Fibroblast of skin of right quadriceps (primary cell): ENCODE results near the gene ERG.

Experiments
- DNase-seq: peaks from one replicate; pipeline ENCODE4 v3.0.0-alpha.2; 2013

Gene ERG

DNA sequence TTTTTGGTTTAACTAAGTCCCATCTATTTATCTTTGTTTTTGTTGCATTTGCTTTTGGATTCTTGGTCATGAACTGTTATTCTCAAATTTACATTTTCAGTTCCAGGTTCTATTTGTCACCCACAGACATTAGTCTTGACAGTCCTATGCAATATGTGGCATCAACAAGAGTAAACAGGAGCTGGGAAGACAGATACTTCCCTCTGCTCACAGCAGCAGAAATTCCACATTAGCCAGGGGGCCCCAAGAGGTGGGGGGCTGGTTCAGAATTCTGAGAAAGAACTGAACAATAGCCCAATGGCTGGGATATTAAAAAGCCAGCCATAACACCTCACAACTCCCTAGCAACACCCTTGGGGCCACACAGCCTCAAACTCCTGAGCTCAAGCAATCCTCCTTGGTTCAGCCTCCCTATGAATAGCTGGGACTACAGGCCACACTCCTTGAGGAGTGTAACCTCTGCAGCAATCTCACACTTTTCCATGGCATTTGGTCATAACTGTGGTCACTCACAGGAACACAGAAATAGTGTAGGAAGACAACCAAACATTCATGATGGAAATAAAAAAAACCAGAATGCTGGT, 67.8 kb downstream of the ERG start:
- no peak for DNase-seq

DNA sequence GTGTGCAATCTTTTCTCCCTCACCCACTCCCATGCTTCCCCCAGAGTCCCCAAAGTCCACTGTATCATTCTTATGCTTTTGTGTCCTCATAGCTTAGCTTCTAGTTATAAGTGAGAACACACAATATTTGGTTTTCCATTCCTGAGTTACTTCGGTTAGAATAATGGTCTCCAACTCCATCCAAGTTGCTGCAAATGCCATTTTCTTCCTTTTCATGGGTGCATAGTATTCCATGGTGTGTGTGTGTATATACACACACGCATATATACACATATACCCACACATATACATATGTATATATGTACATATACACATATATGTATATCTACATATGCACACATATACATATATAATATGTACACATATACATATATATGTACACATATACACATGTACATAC, 69.3 kb downstream of the ERG start:
- DNase-seq: no peak

DNA sequence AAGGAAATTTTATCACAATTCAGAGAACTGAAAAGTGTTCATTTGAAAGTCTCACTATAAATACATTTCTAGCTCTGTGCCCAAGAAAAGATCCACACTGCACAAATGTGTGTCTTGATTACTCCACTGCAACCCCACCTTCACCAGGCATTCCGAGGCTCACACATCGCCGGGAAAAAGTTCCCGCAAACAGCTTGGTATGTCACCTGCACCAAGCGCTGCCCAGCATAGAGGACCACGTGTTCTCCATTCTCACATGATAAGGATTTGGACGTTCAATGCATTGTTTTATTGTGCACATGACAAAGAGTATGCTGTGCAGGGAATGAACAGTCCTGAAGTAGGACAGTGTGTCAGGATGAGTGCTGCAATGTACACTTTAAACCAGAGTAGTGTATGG, 70.1 kb downstream of the ERG start:
- no peak for DNase-seq

DNA sequence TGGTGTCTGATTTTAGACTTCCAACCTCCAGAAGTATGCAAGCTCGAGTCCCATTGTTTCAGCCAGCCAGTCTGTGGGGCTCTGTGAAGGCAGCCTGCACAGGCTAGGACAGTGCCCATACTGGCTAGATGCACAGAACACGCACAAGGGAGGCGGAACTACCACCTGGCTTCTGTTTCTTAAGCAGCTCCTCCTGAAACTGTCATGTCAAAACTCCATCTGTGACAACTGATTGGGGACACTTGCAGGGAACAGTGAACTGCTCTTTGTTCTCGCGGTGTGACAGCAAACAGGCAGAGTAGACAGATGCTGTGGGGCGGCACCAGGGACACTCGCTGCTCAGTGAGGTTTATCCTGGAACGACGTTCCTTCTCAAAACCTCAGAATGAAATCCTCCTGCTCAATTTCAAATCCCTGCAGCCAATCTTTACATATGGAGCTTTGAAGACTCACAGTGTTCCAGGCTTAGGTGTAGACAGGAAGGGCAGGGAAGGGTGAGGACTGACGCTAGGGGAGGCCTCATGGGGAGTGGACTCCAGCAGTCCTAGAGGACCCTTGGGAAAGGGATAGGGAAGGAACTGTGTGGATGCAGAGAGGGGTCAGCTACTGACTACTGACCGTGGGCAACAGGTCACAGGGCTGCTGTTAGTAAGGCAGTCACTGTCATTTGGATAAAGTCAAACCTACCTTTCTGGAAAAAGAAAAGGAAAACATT, 73.8 kb downstream of the ERG start:
- DNase-seq: no peak

DNA sequence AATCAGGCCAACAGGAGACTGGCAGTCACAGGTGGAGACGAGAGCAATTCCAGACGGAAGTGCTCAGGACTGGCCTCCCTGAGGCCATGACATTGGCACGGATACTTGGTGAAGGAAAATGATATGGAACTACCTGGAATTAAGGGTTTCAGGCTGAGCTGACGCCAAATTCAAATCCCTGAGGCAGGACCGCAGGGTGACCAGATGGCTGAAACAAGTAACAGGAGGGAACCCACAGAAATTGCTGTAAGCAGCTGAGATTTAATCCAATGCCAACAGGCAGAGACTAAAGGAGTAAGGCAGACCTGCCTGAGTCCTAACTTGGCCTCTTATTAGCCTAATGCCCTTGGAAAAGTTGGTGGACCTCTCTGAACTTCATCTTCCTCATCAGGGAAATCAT, 76.2 kb downstream of the ERG start:
- DNase-seq: no peak

DNA sequence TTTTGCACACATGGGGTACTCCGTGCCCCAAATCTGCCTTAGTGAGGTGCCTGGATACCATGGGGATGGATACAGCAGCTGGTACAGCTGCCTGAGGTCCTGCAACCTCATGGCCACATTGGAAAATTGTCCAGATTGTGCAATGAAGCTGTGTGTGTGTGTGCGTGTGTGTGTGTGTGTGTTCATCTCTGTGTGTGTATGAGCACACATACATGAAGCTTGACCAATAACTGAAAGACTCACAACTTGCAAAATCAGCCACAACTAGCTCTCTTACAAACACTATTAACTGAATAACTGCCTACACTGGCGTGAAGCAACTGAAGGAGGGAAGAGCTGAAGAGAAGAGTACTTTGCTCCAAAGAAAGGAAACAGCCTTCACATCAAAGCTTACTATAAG, 78.1 kb downstream of the ERG start:
- DNase-seq: no peak

DNA sequence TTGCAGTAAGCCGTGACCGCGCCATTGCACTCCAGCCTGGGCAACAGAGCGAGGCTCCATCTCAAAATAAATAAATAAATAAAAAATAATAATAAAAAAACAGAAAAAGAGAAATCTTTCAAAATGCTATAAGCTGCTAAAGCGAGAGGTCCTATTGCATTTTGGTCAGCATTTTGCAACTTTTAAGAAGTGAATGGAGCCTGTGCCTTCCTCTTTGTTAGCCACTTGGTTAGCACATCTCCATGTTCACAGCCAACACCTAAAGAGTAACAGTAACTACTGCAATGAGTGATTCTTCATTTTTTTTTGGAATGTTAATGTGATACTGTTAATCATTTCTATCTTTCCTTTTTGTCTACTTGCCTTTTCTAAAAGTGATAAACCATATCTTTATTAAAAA, 80.6 kb downstream of the ERG start:
- DNase-seq: no peak

DNA sequence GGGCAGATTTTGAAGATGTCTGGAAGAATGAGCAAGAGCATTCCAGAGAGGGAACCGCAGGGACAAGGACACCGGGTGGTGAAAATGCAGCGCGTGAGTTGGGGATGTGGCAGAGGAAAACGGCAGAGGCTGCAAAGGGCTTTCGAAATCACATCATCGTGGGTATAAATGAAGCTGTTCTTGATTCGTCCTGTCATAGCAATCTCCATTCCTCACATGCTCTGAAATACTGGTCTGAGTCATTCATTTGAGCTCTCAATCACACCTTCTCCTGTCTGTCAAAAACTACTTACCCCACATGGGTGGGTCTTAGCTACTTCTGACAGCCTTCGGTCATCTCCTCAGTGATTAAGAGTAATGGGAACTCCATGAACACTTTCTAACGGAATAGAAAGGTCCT, 81.5 kb downstream of the ERG start:
- no peak for DNase-seq

DNA sequence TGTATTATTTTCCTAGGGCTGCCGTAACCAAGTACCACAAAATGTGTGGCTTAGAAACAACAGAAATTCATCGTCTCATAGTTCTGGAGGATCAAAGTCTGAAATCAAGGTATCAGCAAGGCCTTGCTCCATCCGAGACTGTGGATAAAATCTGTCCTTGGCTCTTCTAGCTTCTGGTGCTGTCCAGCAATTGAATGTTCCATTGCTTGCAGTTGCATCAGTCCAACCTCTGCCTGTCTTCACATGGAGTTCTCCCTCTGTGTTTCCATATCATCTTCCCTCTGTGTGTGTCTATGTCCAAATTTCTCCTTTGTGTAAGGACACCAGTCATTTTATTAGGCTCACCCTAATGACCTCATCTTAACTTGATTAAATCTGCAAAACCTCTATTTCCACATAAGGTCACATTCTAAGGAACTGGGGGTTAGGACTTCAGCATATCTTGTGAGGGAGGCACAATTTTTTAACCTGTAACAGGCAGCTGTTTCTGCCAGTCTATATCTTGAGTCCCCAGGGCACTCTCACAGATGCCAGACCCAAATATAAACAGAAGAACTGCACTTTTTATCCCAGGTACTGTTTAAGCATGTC, 84.2 kb downstream of the ERG start:
- DNase-seq: peak; percentile 18

DNA sequence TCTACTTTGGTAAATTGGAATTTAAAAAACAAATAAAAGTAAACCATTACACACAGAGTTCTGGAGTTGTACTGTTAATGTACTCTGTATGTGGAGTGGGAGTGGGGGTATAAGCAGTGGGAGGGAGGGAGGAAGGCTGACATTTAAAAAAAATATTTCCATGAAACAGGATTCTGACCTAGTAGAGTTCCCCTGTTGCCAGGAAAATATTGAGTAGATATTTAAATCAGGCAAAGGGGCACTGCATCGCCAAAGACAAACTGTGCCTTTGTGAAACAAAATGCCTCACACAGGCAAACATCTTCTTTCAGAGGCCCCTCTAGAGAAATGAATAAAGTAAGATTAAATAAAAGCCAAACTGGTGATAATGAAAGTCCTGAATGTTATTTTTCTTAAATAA, 87.8 kb downstream of the ERG start:
- no peak for DNase-seq

DNA sequence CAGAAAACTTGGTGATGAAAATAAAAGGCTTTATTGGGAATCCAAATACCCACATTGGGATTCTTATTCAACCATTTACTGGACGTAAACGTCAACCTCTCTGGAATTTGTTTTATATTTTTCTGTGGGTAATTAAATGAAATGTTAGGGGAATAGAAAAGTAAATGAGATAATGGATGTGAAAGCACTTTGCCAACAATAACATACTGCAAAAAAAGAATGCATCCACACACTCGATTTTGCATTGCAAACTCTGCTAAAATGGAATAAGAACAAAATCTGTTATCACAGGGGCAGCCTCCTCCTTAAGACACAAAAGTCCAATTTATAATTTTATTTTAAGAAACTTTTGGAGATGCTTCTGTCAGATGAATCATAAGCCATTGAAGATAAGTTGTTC, 88.4 kb downstream of the ERG start:
- no peak for DNase-seq

DNA sequence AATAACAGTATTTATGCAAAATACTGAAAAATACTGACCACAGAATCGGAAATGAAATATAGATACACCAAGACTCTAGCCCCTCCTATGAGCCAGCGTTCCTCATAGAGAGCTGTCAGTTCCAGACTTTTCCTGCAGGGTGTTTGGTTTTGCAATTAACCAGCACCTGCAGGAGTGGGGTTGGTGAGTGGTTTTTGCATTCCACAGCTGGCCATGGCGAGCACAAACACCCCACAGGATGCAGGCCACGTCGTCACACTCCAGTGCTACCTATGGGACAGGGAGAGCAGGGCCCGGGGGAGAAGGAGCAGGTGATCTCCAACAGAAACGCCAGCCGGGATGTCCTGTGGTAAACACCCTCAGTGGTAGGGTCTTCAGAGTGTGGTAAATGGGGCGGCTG, 94.1 kb downstream of the ERG start:
- no peak for DNase-seq

DNA sequence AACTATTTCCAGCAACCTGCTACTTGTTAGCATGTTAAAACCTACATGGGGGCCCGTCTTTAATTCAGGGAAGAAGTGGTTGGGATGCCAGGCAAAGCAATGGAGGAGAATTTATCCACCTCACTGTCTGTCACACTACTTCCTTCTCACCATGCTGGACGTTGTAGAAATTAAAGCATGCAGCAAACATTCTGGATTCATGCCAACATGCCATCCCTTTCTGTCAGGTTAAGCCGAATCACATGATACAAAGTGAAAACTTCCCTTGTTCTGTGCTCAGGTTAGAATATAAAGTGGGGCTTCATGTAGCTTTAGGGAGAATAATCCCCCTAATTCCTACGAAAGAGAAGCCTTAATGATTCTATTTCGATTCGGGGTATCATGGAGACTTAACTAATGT, 95.5 kb downstream of the ERG start:
- DNase-seq: no peak

DNA sequence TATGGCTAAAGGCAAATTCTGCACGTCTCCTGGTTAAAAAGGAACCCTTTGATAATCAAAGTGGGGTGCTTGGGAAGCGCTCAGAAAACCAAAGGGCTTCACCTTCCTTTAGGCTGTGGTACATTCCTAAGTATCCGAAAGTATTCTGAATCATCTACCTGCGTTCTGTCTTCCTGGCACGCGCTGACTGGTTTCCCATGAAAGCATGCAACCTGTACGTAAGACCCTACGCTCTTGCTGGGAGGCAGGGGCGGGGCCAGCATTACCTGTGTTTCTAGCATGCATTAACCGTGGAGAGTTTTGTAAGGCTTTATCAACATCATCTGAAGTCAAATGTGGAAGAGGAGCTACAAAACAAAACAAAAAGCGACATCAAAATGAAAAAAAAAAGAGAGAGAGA, 96.0 kb downstream of the ERG start:
- DNase-seq: no peak

DNA sequence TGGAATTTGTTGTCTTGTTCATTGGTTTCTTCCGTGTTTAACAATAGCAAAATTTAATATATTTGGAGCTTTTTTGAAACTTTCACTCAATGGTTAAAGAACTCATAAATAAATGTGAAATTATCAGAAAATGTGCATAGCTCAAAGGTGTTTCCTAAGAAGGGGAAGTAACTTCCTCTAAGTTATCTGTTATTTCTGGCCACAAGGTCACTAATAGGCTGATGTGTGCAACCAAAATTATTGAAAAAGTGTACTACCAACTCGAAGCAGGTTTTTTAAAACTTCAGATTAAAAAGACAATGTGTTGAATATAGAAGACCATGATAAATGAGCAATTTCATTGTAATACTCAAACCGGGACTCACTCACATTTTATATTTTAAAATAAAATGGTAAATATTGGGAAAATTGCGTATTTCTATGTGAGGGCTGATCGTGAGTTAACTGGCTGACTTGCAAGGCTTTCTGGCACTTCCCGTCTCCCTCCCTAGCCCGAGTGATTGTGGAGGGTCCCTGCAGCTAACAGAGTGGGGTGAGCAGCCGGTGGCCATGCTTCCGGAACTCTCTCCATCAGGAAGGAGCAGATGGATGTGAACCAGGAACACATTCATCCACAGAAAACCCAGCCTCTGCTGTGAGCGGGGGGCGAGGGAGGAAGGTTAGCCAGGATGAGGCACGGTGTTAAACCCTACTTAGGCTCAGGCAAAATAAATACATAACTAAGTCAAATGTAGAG, 96.9 kb downstream of the ERG start:
- DNase-seq: no peak

DNA sequence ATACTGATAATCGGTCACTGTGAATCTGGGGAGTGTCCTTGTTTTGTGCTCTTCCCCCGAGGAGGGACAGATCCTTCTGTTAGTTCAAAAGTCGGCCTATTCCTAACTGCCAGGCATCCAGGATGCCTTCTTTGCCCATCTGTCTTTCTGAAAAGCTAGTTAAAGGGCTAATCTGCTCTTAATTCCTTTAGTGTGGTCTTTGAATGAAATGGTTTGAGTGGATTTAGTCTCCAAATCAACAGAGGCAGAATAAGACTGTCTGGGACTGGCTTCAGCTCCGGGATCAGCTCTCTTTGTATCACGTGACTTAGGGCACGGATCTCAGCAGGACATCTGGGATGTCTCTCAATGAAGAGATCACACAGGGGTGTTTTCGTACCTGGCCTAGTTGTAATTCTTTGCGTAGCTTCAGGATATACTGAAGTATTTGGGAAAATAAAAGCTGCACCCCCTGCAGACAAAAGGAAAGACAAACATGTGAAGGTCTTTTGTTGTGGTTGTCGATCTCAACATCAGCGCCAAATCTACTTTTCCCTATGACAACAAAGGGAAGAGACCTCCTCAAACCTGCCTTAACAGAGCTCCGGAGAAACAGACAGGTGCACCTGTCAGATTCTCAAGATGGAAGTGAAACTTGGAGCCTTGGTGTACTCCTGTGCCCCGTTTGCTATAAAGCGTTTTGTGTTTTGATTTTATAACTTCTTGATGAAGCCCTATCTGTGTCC, 97.9 kb downstream of the ERG start:
- DNase-seq: no peak

DNA sequence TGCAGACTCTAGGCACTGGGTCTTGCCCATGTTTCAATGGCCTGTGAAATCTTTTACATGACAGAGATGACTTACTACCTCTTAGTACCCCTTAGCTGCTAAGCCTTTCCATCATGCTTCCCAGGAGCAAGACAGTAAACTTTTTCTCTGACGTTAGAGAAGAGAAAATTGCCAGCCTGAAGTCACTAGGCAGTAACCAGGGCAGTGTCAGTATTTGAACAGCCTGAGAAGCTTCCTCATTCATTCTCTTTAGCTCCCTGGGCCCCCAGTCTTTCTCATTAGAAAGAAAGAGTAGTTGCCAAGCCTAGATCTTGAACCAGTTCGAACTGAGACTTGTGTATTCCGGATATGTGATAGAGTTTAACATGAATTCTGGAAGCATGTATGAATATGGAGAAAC, 99.2 kb downstream of the ERG start:
- DNase-seq: no peak

DNA sequence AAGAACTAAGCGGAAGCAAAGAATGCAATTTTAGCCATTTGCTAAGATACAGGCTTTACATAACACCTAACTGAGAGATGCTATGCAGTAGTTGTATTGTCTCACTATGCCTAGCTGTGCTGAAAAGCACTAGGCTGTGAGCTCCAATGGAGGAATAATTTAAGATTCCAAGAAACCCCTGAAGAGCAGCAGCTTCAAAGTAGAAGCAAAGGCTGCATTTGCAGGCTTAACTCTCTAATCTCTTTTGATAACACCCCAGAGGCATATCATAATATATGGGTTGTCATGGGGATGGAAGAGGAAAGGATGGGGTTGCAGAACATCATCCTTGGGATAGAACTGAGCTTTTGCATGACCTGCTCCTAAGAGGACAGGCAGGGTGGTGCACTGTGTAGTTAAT, 102.0 kb downstream of the ERG start:
- no peak for DNase-seq

DNA sequence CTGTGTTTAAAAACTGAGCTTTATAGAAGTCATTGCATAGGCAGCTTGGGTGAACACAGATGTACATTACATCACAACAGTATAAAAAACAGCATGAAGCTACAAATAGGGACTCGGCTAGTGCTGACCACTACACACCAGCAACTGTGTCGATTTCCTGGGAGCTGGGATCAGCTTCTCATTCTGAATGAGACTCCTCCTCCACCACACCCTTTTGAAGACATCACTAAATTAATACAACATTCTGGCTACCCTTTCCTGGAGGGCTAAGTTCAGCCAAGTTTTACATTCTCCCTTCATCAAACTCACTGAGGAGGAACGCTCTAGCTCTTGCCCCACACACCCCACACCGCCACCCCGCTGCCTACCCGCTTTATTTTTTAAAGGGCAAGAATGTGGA, 102.7 kb downstream of the ERG start:
- no peak for DNase-seq

DNA sequence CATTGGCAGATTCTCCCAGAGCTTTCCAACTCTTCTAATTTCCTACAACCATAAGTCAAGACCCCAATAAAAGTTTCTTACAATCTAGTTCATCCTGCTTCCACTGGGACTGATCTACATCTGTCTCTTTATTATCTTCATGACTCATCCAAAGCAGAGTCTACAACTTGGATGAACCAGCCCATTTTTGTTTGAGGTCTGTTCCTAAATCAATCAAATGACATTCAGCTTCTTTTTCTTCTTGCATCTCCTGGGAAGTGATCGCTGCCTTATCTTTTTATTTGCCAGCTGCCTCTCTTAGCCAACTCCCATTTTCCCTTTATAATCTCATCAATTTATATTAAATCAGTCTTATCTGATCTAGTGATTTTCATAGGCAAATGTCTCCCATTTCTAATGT, 105.6 kb downstream of the ERG start:
- peak; percentile 6 for DNase-seq

DNA sequence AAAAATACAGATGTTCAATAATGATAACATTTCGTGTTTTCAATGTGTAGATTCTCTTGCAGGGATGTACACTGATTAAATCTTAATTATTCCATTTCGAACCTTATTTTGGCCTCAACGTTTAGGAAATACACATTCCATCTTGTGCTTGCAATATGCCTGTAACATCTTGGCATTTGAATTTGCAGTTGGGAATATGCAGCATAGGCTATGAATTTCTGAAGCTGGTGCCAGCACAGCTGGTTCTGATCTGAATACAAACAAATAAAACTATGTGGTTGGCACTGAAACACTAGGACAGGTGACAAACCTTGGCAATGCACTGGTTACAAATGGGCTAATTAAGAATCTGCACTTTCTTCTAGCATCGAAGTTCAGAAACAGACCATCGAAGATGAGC, 108.4 kb downstream of the ERG start:
- no peak for DNase-seq

DNA sequence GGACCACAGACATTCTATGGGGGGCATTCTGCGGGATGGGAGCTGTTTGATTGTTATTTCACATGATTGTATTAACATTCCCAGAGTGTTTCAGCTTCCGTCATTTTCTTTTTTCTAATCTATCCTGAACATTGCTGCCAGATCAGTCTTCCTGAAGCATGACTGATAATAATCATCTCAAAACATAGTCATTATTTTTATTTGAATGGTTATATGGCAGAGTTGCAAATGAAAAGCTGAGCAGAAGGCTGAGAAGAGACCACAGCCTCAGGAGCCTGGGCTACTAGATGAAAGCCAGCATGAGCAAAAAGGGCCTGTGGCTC, 109.0 kb downstream of the ERG start:
- DNase-seq: no peak

DNA sequence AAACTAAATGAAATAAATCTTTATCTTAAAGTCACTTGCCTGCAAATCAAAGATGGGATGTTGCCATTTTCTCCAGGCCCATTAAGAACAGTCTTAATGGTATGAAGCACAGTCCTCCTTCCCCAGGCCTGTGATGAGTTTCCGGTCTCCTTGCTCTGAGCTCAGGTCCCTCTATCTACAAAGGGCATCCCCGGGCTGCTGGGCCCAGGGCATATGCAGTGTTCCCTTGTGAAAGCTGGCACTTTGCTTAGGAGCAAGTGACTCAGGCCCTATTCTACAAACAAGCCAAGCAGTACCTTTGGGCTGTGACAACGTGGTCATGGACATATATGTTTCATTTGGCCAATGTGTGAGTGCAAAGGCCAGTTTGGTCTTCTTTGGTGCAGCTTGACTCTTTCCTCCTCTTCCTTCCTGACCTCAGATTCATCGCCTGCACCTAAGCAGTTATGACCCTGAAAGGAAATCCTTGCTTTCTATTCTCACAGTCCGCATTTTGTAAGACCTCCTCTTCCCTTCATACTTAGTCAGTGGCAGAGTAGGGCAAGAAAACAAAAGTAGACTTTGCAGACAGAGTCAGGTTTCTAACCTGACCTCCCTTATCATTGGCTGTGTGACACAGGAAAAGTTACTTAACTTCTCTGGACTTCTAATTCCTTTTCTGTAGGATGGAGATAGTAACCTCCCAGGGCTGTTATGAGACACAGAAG, 109.5 kb downstream of the ERG start:
- DNase-seq: no peak
